ENCODE data around the gene ADORA1.

ADORA1 gene

GRCh38 chr1:203124011-203124410 lies 3.5 kb upstream of the ADORA1 start:
- DNase-seq = no peak

GRCh38 chr1:203124546-203125317 lies 2.8 kb upstream of the ADORA1 start:
- DNase-seq = no peak

- no peak for DNase-seq
These were observed 1.2 kb upstream of the ADORA1 start for GRCh38 chr1:203126151-203126865.

- DNase-seq = no peak
These were observed 460 bp upstream of the ADORA1 start for GRCh38 chr1:203126866-203127665.

DNA sequence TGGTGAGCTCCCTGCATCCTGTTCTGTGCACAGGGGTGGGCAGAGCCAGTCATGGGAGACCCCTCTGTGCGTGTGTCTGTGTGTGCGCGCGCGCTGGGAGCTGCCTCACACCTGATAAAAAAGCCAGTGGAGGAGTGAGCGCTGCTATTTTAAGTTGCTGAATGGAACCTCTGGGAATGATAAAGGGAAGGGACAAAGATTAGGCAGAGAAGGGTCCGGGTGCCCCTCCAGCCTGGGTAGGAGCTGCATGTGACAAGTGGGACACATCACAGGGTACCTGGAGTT lies 847 bp downstream of the ADORA1 start:
- DNase-seq = no peak

GRCh38 chr1:203128716-203129500 lies 1.4 kb downstream of the ADORA1 start:
- DNase-seq = no peak

DNA sequence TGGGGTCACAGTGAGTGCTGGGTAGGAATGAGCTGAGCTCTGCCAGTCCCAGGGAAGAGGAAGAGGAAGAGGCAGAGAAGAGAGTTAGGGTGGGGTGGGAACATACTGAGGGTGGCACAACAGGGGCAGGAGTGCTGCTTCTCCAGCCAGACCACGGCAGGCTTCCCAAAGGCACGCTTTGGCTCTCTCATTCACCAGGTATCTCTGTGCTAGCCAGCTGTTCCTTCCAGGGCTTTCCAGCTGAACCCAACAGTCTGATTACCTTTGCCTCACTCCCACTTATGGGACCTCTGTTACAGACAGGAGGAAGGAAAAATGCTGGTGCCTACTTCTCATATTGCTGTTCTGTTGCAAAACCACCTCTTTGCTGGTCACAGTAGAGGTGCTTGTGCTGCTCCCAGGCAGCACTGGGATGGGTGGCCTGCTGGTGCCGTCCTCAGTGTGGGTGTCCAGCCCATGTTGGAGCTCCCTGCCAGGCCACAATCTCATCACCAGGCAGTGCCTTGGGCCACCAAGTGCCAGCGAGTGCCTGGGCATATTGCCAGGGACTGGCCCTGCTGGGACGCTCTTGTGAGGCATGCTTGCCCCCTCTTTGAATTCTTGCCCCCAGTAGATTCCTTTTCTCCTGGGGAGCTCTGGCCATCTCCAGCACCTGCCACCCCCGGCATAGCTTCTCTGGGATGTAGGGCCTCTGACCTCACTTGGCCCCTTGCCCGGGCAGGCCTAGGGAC lies 2.1 kb downstream of the ADORA1 start:
- DNase-seq = no peak

DNA sequence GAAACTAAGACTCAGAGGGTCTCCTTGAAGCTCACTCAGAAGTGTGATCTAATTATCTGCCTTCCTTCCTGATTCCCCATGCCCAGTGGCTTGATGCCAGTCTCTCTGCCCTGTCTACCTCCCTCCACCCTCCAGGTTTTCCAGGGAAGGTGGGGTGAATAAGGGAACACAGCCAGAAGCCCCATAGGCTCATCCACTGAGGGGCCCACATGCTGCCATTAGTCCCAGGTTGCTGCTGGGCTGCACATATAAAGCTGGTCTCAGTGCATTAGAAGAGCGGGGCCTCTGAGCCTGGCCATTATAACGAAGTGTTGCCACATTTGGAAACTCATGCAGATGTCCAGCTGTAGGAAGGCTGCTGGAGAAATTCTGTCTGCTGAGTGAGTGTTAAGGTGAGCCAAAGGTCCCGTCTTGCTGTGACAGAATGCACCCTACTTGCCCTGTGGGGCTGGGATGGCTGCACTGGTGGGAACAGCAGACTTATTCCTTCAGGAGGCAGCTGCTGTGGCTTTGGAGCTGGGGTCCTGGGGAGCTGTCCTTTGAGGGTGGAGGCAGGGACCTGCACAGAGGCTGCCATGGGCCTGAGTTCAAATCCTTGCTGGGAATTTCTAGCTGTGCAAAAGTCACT lies 2.9 kb downstream of the ADORA1 start:
- DNase-seq = no peak

- DNase-seq = no peak
These were observed 4.1 kb downstream of the ADORA1 start for GRCh38 chr1:203131548-203132200.

- no peak for DNase-seq
These were observed 6.6 kb downstream of the ADORA1 start for GRCh38 chr1:203133970-203134725.

DNA sequence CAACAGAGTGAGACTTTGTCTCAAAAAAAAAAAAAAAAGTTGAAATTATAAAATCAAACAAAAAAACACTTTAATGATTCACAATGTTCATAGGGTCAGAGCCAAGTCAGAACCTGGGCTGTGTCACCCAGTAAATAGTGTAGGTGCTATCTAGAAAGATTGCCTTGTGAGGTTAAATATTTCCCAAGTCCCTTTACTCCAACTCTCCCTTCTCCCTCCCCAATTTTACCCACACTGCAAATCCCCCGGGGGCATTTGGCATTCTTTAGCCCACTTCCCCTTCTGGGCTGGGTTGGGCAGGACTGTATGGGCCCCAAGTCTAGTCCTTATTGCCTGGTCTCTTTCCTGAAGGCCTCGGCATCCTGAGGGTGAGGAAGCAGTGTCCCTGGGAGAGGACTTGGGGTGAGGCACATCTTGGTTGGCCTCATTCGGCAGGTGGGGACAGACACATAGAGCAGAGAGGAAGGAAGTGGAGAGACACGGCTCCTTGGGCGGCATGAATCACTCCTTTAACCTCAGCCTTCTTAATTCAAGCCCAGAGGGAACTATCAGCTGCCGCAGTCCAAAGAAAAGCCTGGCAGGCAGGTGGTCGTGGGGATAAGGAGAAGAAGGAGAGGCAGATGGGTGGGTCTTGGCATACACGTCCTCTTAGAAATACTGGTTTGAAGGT lies 8.2 kb downstream of the ADORA1 start:
- DNase-seq = no peak

DNA sequence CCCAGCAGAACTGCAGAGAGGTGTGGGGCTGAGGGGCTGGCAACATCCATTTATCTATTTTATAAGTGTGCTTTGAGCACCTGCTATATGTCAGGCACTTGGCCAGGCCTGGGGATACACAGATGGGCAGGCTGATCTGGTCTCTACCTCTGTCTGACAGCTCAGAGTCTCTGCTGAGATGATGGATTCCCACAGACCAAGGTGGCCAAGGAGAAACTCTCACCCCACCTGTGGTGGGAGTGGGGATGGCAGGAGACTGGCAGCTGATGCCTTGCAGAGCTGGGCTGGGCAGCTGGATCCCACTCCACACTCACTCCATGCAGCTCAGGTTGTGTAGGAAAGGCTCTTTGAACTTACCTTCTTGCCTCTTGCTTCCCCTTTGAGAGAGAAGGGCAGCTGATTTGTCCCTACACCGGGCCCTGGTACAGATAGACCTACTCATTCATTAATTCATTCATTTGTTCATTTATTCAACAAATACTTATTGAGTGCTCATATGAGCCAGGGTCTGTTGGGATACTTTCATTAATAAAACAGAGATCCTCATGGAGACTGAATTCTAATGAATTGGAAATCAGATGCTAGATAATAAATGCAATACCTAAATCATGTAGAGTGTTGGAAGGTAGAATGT lies 9.0 kb downstream of the ADORA1 start:
- no peak for DNase-seq

DNA sequence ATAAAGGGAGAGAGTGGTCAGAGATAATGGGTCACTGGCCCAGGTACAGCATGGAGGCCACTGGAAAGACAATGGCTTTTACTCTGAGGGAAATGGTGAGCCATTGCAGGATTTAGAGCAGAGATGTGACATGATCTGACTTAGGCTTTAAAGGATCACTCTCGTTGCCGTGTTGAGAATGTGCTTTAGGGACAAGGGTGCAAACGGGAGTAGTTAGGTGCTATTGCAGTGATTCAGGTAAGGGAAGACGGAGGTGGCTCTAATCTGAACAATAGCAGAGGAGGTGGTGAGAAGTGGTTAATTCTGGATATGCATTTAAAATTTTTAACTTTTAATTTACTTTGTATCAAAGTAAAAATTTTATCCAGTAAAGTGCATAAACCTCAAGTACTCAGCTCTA lies 9.8 kb downstream of the ADORA1 start:
- DNase-seq = no peak

- no peak for DNase-seq
These were observed 10.5 kb downstream of the ADORA1 start for GRCh38 chr1:203138066-203138465.

DNA sequence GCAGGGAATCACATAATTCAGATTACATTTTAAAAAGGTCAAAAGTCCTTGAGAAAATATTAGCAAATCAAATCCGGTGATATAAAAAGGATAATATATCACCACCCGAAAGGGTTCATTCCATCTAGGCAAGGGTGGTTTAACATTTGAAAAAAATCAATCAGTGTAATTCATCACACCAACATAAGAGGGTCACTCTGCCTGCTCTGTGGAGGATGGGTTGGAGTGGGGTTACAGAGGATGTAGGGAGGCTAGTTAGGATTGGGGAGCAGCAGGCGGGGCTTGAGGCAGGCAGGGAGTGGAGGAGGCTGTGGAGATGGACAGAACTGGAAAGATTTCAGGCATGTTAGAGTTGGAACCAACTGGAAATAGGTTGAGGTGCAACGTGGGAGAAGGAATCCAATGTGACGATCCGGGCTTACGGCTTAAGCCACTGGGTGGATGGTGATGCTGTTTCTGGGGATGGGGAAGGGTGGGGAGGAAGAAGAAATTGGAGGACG lies 12.5 kb downstream of the ADORA1 start:
- no peak for DNase-seq

DNA sequence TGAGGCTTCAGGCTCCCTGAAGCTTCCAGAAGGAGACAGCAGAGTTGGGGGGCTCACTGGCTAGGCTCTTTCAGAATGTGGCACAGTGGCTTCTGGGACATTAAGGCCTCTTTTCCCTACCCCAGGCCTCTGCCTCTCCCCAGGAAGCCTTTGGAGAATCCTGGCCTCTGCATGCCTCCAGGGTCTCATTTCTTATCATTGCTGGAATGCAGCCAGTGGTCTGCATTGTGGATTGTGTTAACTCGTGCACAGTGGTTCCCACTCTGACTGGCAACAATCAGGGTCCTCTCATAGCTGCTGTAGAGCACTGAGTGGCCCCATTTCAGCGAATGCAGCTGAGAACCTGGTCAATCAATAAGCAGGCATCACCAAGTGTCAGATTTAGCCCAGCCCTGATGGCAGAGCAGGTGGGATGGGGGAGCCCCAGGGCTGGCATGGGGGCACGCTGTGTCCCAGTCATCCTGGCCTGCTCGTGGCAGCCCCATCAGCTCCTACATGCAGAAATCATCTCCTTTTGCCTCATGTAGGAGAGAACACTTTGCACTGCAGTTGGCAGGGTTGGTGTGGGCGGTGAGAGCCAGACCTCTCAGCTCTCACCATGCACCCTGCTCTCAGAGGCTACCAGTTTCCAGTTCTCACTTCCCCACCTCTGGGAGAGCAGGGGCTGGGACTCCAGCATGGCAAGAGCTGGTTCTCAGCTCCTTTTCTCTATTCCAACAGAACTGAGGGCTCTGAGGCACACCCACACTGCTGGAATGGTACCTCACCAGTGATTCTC lies 13.4 kb downstream of the ADORA1 start:
- DNase-seq = no peak

GRCh38 chr1:203142124-203142523 lies 14.6 kb downstream of the ADORA1 start:
- DNase-seq = no peak

DNA sequence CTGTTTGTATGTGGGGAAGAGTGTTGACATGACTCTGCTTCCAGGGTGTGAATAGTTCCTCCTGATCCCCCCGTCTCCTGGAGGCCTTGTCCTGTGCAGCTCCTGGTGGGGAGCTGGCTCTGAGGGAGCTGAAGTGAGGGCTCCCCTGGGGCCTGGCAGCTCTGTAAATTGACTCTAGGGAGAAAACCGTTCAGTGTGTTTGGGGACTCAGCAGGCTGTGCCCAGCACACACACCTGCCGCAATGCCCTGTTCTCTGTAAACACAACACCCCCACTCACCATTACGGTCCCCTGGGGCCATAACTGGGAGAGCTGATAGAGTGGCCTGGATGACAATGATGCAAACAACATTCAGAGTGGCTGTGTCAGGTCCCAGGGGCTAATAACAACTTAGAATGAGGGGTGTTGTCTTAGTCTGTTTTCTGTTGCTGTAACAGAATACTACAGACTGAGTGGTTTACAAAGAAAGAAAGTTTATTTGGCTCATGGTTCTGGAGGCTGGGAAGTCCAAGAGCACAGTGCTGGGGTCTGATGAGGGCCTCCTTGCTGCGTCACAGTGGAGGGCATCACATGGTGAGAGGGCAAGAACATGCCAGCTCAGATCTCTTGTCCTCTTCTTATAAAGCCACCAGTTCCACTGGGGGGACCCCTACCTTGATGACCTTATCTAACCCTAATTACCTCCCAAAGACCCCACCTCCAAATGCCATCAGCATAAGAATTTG lies 15.3 kb downstream of the ADORA1 start:
- no peak for DNase-seq
